ENCODE results near the gene TMED4. TPM values are rescaled to one million over a fixed set of nuclear protein-coding genes. Genes with fewer than 3 reads are reported as not detected.
A peak's percentile ranks its signal among the peaks of the same experiment; 100 is the strongest.
"Not testable (repeated sequence)": the region's sequence is repeated elsewhere in the genome, so short reads cannot be mapped to it uniquely, and the experiment has no call there.

TMED4 gene
- total RNA-seq, 1 donor from 2014 or later = 49.7 TPM

- ATAC-seq = no peak
- no peak for DNase-seq (ENCODE audit: missing footprints)
- intact Hi-C loops (cut with DNase I) = no loop called here
Observed at GRCh38 chr7:44555350-44555749, 26.7 kb downstream of the TMED4 start.

- intact Hi-C loops (cut with DNase I); DNase-seq (ENCODE audit: missing footprints); ATAC-seq: not testable (repeated sequence)
Observed at GRCh38 chr7:44552473-44553005, 29.5 kb downstream of the TMED4 start.

- intact Hi-C loops (cut with DNase I) = no loop called here
- DNase-seq (ENCODE audit: missing footprints) (no peak), ATAC-seq (no peak)
Observed at GRCh38 chr7:44549457-44549856, 32.6 kb downstream of the TMED4 start.

GRCh38 chr7:44548893-44549292 lies 33.1 kb downstream of the TMED4 start:
- no peak for ATAC-seq
- DNase-seq (ENCODE audit: missing footprints) = no peak
- intact Hi-C loops (cut with DNase I) = no loop called here

GRCh38 chr7:44547536-44548231 lies 34.3 kb downstream of the TMED4 start:
- no peak for ATAC-seq
- DNase-seq (ENCODE audit: missing footprints) = no peak
- intact Hi-C loops (cut with DNase I) = no loop called here

- no peak for DNase-seq (ENCODE audit: missing footprints)
Observed at GRCh38 chr7:44541876-44542610, 40.0 kb downstream of the TMED4 start.

GRCh38 chr7:44541028-44541869 lies 40.8 kb downstream of the TMED4 start, which contains the start of gene NPC1L1:
TSS of gene NPC1L1 (minus strand) at chr7:44541330. CDS start at chr7:44541259, 71 bp downstream.
- no peak for ATAC-seq
- peak; percentile 63 for DNase-seq (ENCODE audit: missing footprints)
- intact Hi-C loops (cut with DNase I) = no loop called here

More at GRCh38 chr7:44541876-44542610, 40.0 kb downstream of the TMED4 start:
- ATAC-seq = no peak
- intact Hi-C loops (cut with DNase I) = no loop called here

- intact Hi-C loops (cut with DNase I) = no loop called here
- ATAC-seq = no peak
- peak; percentile 32 for DNase-seq (ENCODE audit: missing footprints)
Observed at GRCh38 chr7:44540592-44541027, 41.4 kb downstream of the TMED4 start.

GRCh38 chr7:44539669-44540506 lies 42.1 kb downstream of the TMED4 start:
- DNase-seq (ENCODE audit: missing footprints) (peak; percentile 47), ATAC-seq (no peak)
- intact Hi-C loops (cut with DNase I) = no loop called here

- peak; percentile 30 for DNase-seq (ENCODE audit: missing footprints)
- ATAC-seq = no peak
- intact Hi-C loops (cut with DNase I) = no loop called here
Observed at GRCh38 chr7:44538798-44539668, 43.0 kb downstream of the TMED4 start.

- intact Hi-C loops (cut with DNase I) = no loop called here
- ATAC-seq = no peak
- no peak for DNase-seq (ENCODE audit: missing footprints)
Observed at GRCh38 chr7:44538093-44538797, 43.8 kb downstream of the TMED4 start.

- intact Hi-C loops (cut with DNase I) = no loop called here
- ATAC-seq = no peak
- DNase-seq (ENCODE audit: missing footprints) = no peak
Observed at GRCh38 chr7:44537442-44537841, 44.6 kb downstream of the TMED4 start.

GRCh38 chr7:44536090-44536489 lies 45.9 kb downstream of the TMED4 start:
- ATAC-seq = no peak
- intact Hi-C loops (cut with DNase I) = no loop called here
- DNase-seq (ENCODE audit: missing footprints) = no peak

- intact Hi-C loops (cut with DNase I) = no loop called here
- DNase-seq (ENCODE audit: missing footprints) (no peak), ATAC-seq (no peak)
Observed at GRCh38 chr7:44535348-44536064, 46.5 kb downstream of the TMED4 start.

GRCh38 chr7:44534501-44534900 lies 47.5 kb downstream of the TMED4 start:
- peak; percentile 34 for ATAC-seq
- intact Hi-C loops (cut with DNase I) = no loop called here

GRCh38 chr7:44534087-44534486 lies 47.9 kb downstream of the TMED4 start:
- ATAC-seq (no peak), DNase-seq (ENCODE audit: missing footprints) (no peak)
- intact Hi-C loops (cut with DNase I) = no loop called here

More at GRCh38 chr7:44534501-44534900, 47.5 kb downstream of the TMED4 start:
- no peak for DNase-seq (ENCODE audit: missing footprints)
